Ovary (tissue), 9 donors: Measurements from ENCODE around the gene PHACTR1. TPM values are rescaled to one million over a fixed set of nuclear protein-coding genes. Genes with fewer than 3 reads are reported as not detected.

Experiments used
- DNase-seq, 5 donors: peaks; one replicate each; pipeline ENCODE4 v3.0.0-alpha.2; 2019 to 2020
- H3K27ac ChIP-seq, 2 donors: fragments of 200-600 bp; one replicate each; pipeline versions ENCODE4 v1.5.1 to v1.8.0; 2019 to 2022
- H3K27me3 ChIP-seq: fragments of 200-600 bp; one replicate; pipeline ENCODE4 v1.8.0; 2022
- H3K36me3 ChIP-seq: fragments of 200-600 bp; sonication (generic); one replicate; pipeline ENCODE4 v1.5.1; 2019
- H3K4me1 ChIP-seq: one replicate; pipeline ENCODE4 v1.8.1; 2013; ENCODE audit warnings: mild to moderate bottlenecking, moderate library complexity; ENCODE audit not compliant: insufficient read depth
- H3K4me3 ChIP-seq: fragments of 200-600 bp; sonication (generic); one replicate; pipeline ENCODE4 v1.5.1; 2017
- H3K9me3 ChIP-seq, 2 donors: fragments of 200-600 bp in 1 of 2; sonication (generic) in 1 of 2; one replicate each; pipeline versions ENCODE4 v1.5.1 to v1.8.1; 2013 to 2019; ENCODE audit warnings: mild to moderate bottlenecking in 1 of 2, moderate library complexity in 1 of 2
- EP300 ChIP-seq: sonication (generic); formaldehyde crosslinking; IDR thresholded peaks from one replicate; pipeline ENCODE4 v1.6.1; 2017; ENCODE audit warnings: antibody characterized with exemption
- POLR2A ChIP-seq: fragments of 450-650 bp; IDR thresholded peaks from one replicate; pipeline ENCODE4 v1.6.1; 2017; ENCODE audit warnings: antibody characterized with exemption, mild to moderate bottlenecking, moderate library complexity
- WGBS, 3 donors: extraction: QIAGEN DNeasy Blood & Tissue Kit in 1 of 3; methylation state at CpG; one replicate each; pipeline versions ENCODE4 v1.1.5 to v1.1.7; 2013 to 2017; 5-methylcytosine and 5-hydroxymethylcytosine counted together
- intact Hi-C, 4 donors: fragments of 100-400 bp; cut with DNase I; formaldehyde crosslinking; loops; one replicate each; pipeline versions ENCODE4 v1.11.0 to v1.15.1; 2022 to 2023
- polyA plus RNA-seq, 2 donors: library from polyadenylated mRNA; stranded (reverse); fragments of 200-250 nt in 1 of 2; fragments of 350-450 nt in 1 of 2; fragmentation: Illumina TruSeq in 1 of 2; extraction: RNeasy Lipid Tissue Mini Kit (QIAGEN cat#74804) in 1 of 2; gene quantifications; one replicate each; pipeline ENCODE4 v1.2.3, GENCODE V29; 2013 to 2014
- total RNA-seq, 7 donors: library from RNA; depleted of rRNA in 2 of 7; stranded (reverse); fragments of >200 nt in 2 of 7; fragmentation: NEBNext Ultra II Directional in 3 of 7; extraction: Animal tissue kit (Norgen Biotek cat#: 25700) in 3 of 7; gene quantifications; one replicate each; pipeline versions ENCODE4 v1.1.0 to v1.2.4, GENCODE V29; 2016 to 2023
- TF ChIP-seq, protein P1 (sequence below), 3 donors: fragments of 450-650 bp in 2 of 3; fragments of 200-600 bp in 1 of 3; IDR thresholded peaks; one replicate each; pipeline versions ENCODE4 v1.5.1 to v1.8.0; 2016 to 2022; ENCODE audit warnings: antibody characterized with exemption in 3 of 3, mild to moderate bottlenecking in 1 of 3
- donor health status: DM: no; HTN: no; CAD: no; lungs with moderate emphysema.
- donor health status: DM: no; HTN: no; CAD: no.
- donor health status: Bipolar disorder and iron deficiency.
- donor health status: DM: yes; HTN: yes; CAD: no.
- donor health status: DM: no; HTN: no; CAD: no.
- donor health status: DM: yes; HTN: yes; CAD: no.

Gene PHACTR1
- total and polyA plus RNA-seq, 9 donors, result 0.48 to 10.9 (median 3.7) TPM

DNA sequence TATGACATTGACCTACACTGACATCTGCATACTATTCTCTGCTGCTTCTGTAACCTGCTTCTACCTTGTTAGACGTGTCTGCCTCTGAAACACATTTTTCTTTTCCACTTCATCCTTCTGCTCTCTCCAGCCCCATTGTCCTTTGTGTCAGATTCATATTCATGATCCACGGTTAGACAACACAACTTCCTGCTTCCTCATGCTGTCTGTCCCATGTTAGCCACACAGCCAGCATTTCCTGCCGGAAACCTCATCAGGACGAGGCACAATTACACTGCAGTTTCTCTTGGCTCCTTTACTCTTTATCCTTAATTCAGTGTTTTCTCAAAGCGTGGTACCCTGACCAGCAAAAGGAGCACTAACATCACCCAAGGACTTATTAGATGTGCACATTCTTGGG lies 461.5 kb downstream of the PHACTR1 start:
- DNase-seq, result no peak

DNA sequence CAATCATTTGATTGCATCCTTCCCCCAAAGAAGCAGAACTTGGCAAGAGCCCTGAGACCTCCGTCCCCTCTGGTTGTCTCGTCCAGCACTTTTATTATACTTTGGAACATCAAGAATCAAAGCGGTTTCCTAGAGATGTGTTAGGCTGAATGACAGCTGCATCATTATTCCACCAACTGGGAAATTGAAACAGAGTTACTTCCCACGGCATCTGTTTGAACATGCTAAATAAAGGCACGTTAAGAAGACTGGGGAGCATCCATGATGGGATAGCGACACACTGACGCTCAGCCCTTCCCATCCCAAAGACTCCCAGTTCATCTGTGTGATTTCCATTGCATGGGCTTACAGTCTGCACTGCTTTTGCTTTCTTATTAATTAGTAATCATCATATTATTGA lies 464.0 kb downstream of the PHACTR1 start:
- Histone ChIP-seq H3K27me3 (no peaks in the 10 kb centered on the region), H3K9me3 (no peaks in the 10 kb centered on the region), H3K4me3 (no peak overlapping the region), H3K36me3 (no peaks in the 10 kb centered on the region), H3K27ac (no peak overlapping the region), H3K4me1 (no peaks in the 10 kb centered on the region)
- DNase-seq, result no peak
- TF ChIP-seq POLR2A (no peak), EP300 (no peak)
- TF ChIP-seq, protein P1, sequence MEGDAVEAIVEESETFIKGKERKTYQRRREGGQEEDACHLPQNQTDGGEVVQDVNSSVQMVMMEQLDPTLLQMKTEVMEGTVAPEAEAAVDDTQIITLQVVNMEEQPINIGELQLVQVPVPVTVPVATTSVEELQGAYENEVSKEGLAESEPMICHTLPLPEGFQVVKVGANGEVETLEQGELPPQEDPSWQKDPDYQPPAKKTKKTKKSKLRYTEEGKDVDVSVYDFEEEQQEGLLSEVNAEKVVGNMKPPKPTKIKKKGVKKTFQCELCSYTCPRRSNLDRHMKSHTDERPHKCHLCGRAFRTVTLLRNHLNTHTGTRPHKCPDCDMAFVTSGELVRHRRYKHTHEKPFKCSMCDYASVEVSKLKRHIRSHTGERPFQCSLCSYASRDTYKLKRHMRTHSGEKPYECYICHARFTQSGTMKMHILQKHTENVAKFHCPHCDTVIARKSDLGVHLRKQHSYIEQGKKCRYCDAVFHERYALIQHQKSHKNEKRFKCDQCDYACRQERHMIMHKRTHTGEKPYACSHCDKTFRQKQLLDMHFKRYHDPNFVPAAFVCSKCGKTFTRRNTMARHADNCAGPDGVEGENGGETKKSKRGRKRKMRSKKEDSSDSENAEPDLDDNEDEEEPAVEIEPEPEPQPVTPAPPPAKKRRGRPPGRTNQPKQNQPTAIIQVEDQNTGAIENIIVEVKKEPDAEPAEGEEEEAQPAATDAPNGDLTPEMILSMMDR (IDR thresholded peaks at IDR 0.05), result no peak
- 73 to 89% (median 82%) methylated on average over 7 of the region's 7 CpGs for WGBS, 3 donors
- intact Hi-C loops, result no loop called here

More for the DNA sequence above, 461.5 kb downstream of the PHACTR1 start:
- Histone ChIP-seq H3K27me3 (no peaks in the 10 kb centered on the region), H3K36me3 (no peaks in the 10 kb centered on the region), H3K9me3 (no peaks in the 10 kb centered on the region), H3K4me3 (no peak overlapping the region), H3K4me1 (no peaks in the 10 kb centered on the region), H3K27ac (no peak overlapping the region)
- intact Hi-C loops, result no loop called here
- WGBS, 3 donors, result 41 to 70% (median 52%) methylated on average over 4 to 5 of the region's 5 CpGs
- TF ChIP-seq POLR2A, result no peak
- TF ChIP-seq EP300, result no peak
- TF ChIP-seq, protein P1 (IDR thresholded peaks at IDR 0.05), result no peak

DNA sequence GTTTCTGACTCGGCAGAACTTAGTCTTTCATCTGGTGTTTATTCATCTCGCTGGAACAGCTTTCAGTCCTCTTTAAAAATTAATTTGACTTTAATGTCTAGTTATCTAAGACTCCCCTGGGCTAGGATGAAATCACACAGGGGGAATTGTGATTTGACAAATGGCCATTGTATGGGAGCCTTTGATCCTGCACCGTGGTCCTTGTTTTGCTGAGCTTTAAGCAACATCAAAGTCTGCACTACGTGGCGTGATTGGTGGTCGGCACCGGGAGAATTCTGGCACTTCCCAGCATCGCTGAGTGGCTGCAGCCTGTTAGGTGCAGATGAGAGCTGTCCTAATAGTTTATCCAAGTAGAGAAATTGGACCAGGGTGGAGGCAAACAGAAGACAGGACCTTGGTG lies 464.8 kb downstream of the PHACTR1 start:
- no peaks in the 10 kb centered on the region for H3K4me1 ChIP-seq
- intact Hi-C loops, result no loop called here
- 24 to 34% (median 27%) methylated on average over 8 of the region's 8 CpGs for WGBS, 3 donors
- no peaks in the 10 kb centered on the region for H3K36me3 ChIP-seq
- no peak for DNase-seq
- no peak overlapping the region for H3K27ac ChIP-seq
- TF ChIP-seq EP300 (no peak), POLR2A (no peak)
- TF ChIP-seq, protein P1 (IDR thresholded peaks at IDR 0.05), result no peak
- H3K9me3 ChIP-seq, result no peaks in the 10 kb centered on the region
- no peaks in the 10 kb centered on the region for H3K27me3 ChIP-seq
- H3K4me3 ChIP-seq, result no peak overlapping the region

- Histone ChIP-seq H3K27me3 (no peaks in the 10 kb centered on the region), H3K27ac (no peak overlapping the region), H3K4me1 (no peaks in the 10 kb centered on the region), H3K9me3 (no peaks in the 10 kb centered on the region), H3K4me3 (no peak overlapping the region), H3K36me3 (no peaks in the 10 kb centered on the region)
- TF ChIP-seq, protein P1 (IDR thresholded peaks at IDR 0.05), result no peak
- TF ChIP-seq POLR2A, result no peak
- no peak for TF ChIP-seq EP300
- 86 to 90% (median 87%) methylated on average over 9 of the region's 9 CpGs for WGBS, 3 donors
- intact Hi-C loops, result no loop called here
- DNase-seq, result no peak
Observed at GRCh38 chr6:13183415-13184088, 467.0 kb downstream of the PHACTR1 start.
